H1 (cell line): Measurements from ENCODE around the gene GARNL3. TPM values are rescaled to one million over a fixed set of nuclear protein-coding genes. Genes with fewer than 3 reads are reported as not detected.

Source experiments
- CTCF ChIA-PET: fragments of 300-600 bp; sonication (Branson Sonifier 250); formaldehyde crosslinking; loops from one replicate; lab custom pipeline; 2021; ENCODE audit not compliant: partially characterized antibody; lab: Charles Lee
- POLR2A ChIA-PET: fragments of 300-600 bp; sonication (Branson Sonifier 250); formaldehyde crosslinking; loops from one replicate; lab custom pipeline; 2021; ENCODE audit warnings: inconsistent platforms; ENCODE audit not compliant: partially characterized antibody; lab: Charles Lee
- DNase-seq, 2 experiments: peaks; one replicate each; pipeline versions ENCODE4 v3.0.0 to v3.0.0-alpha.2; 2010 to 2022; ENCODE audit warnings: low spot score in 2 of 2, low read depth in 1 of 2, mixed read lengths in 1 of 2
- FAIRE-seq: peaks from 2 replicates; lab custom pipeline; 2011; peaks lifted over from hg19 to GRCh38; lab: Jason Lieb, UNC
- H2AFZ ChIP-seq: 2 replicates; pipeline ENCODE4 v1.8.1; 2012; ENCODE audit warnings: low read length, inconsistent platforms
- H2AK5ac ChIP-seq: 2 replicates; pipeline ENCODE4 v1.6.1; 2013; ENCODE audit warnings: low read depth, low read length
- H2BK120ac ChIP-seq: replicated peaks from 2 replicates; pipeline ENCODE3; 2013; ENCODE audit warnings: low read depth, low read length, inconsistent platforms
- H2BK12ac ChIP-seq: 2 replicates; pipeline ENCODE4 v1.6.1; 2013; ENCODE audit warnings: low read depth, low read length
- H2BK15ac ChIP-seq: 2 replicates; pipeline ENCODE4 v1.6.1; 2013; ENCODE audit warnings: low read length
- H2BK20ac ChIP-seq: 2 replicates; pipeline ENCODE4 v1.6.1; 2013; ENCODE audit warnings: low read length
- H2BK5ac ChIP-seq: 2 replicates; pipeline ENCODE4 v1.6.1; 2013; ENCODE audit warnings: low read depth, low read length
- H3K14ac ChIP-seq: 2 replicates; pipeline ENCODE4 v1.6.1; 2013; ENCODE audit warnings: inconsistent platforms; ENCODE audit not compliant: insufficient read length
- H3K18ac ChIP-seq: 2 replicates; pipeline ENCODE4 v1.6.1; 2013; ENCODE audit warnings: low read length; ENCODE audit errors: extremely low read depth
- H3K23ac ChIP-seq: 2 replicates; pipeline ENCODE4 v1.6.1; 2013; ENCODE audit warnings: inconsistent platforms; ENCODE audit not compliant: insufficient read length
- H3K23me2 ChIP-seq: 2 replicates; pipeline ENCODE4 v1.6.1; 2013; ENCODE audit warnings: low read depth, low read length
- H3K27ac ChIP-seq: 2 replicates; pipeline ENCODE4 v1.6.1; 2011; ENCODE audit warnings: low read depth, low read length, inconsistent platforms
- H3K27me3 ChIP-seq, 4 experiments: replicated peaks in 1 of 4; 1 replicate in 1 of 4; 2 replicates in 3 of 4; pipeline versions ENCODE4 v1.6.1 to v1.8.1; 2011 to 2013; ENCODE audit warnings: low read length in 3 of 4, mild to moderate bottlenecking in 3 of 4, inconsistent platforms in 2 of 4, mixed read lengths in 2 of 4, moderate library complexity in 1 of 4; ENCODE audit not compliant: control insufficient read depth in 3 of 4, insufficient read depth in 3 of 4; ENCODE audit errors: extremely low read depth in 1 of 4
- H3K36me3 ChIP-seq, 4 experiments: 2 replicates each; pipeline versions ENCODE4 v1.6.1 to v1.8.1; 2011 to 2013; ENCODE audit warnings: mild to moderate bottlenecking in 4 of 4, low read length in 3 of 4, moderate library complexity in 2 of 4, control low read depth in 1 of 4, inconsistent platforms in 1 of 4; ENCODE audit not compliant: insufficient read depth in 4 of 4, control insufficient read depth in 2 of 4
- H3K4ac ChIP-seq: replicated peaks from 2 replicates; pipeline ENCODE3; 2013; ENCODE audit warnings: low read length, low read depth, mixed read lengths, inconsistent platforms; ENCODE audit not compliant: insufficient read length
- H3K4me1 ChIP-seq, 4 experiments: replicated peaks in 1 of 4; 1 replicate in 1 of 4; 2 replicates in 3 of 4; pipeline versions ENCODE4 v1.6.1 to v1.8.1; 2011 to 2013; ENCODE audit warnings: low read length in 3 of 4, inconsistent platforms in 2 of 4, mixed read lengths in 1 of 4; ENCODE audit not compliant: insufficient read depth in 4 of 4, control insufficient read depth in 3 of 4
- H3K4me2 ChIP-seq, 2 experiments: 2 replicates each; pipeline versions ENCODE4 v1.6.1 to v1.8.1; 2011 to 2013; ENCODE audit warnings: low read depth in 2 of 2, low read length in 2 of 2, control low read depth in 1 of 2, inconsistent platforms in 1 of 2, mild to moderate bottlenecking in 1 of 2; ENCODE audit not compliant: insufficient read depth in 1 of 2
- H3K4me3 ChIP-seq, 4 experiments: fragments of 200-600, 300-600 bp in 1 of 4; sonication (generic), shearing (Covaris generic), sonication (Bioruptor Twin) in 1 of 4; 2 replicates each; pipeline versions ENCODE4 v1.5.1 to v1.8.1; 2011 to 2016; ENCODE audit warnings: low read length in 4 of 4, low read depth in 3 of 4, control low read depth in 2 of 4, inconsistent platforms in 2 of 4, mild to moderate bottlenecking in 2 of 4, mixed read lengths in 1 of 4, moderate library complexity in 1 of 4; ENCODE audit not compliant: insufficient read depth in 2 of 4; ENCODE audit errors: extremely low read depth in 1 of 4
- H3K56ac ChIP-seq: replicated peaks from 2 replicates; pipeline ENCODE3; 2013; ENCODE audit warnings: low read depth, mild to moderate bottlenecking, mixed read lengths, low read length, inconsistent platforms; ENCODE audit not compliant: insufficient read length
- H3K79me1 ChIP-seq: 2 replicates; pipeline ENCODE4 v1.6.1; 2013; ENCODE audit warnings: low read depth, low read length, control low read depth
- H3K79me2 ChIP-seq, 2 experiments: 2 replicates each; pipeline versions ENCODE4 v1.6.1 to v1.8.1; 2012 to 2013; ENCODE audit warnings: low read length in 2 of 2, mild to moderate bottlenecking in 2 of 2, inconsistent platforms in 1 of 2; ENCODE audit not compliant: insufficient read depth in 2 of 2, control insufficient read depth in 1 of 2
- H3K9ac ChIP-seq, 4 experiments: replicated peaks in 1 of 4; 1 replicate in 1 of 4; 2 replicates in 3 of 4; pipeline versions ENCODE4 v1.6.1 to v1.8.1; 2011 to 2013; ENCODE audit warnings: low read depth in 3 of 4, low read length in 3 of 4, control low read depth in 2 of 4, mild to moderate bottlenecking in 2 of 4, moderate library complexity in 2 of 4, inconsistent platforms in 1 of 4; ENCODE audit errors: extremely low read depth in 1 of 4
- H3K9me3 ChIP-seq, 2 experiments: 2 replicates each; pipeline versions ENCODE4 v1.6.1 to v1.8.1; 2012 to 2013; ENCODE audit warnings: mild to moderate bottlenecking in 2 of 2, moderate library complexity in 2 of 2, control low read depth in 1 of 2, inconsistent platforms in 1 of 2, low read depth in 1 of 2, low read length in 1 of 2, mixed read lengths in 1 of 2; ENCODE audit not compliant: insufficient read depth in 2 of 2
- H4K20me1 ChIP-seq, 2 experiments: replicated peaks in 1 of 2; 2 replicates each; pipeline versions ENCODE3 to v1.8.1; 2011 to 2013; ENCODE audit warnings: inconsistent platforms in 2 of 2, low read length in 2 of 2, mild to moderate bottlenecking in 1 of 2; ENCODE audit not compliant: insufficient read depth in 2 of 2, control insufficient read depth in 1 of 2
- H4K5ac ChIP-seq: 2 replicates; pipeline ENCODE4 v1.6.1; 2013; ENCODE audit warnings: low read length, low read depth, mixed read lengths, inconsistent platforms; ENCODE audit not compliant: insufficient read length
- H4K8ac ChIP-seq: 2 replicates; pipeline ENCODE4 v1.8.0; 2013; ENCODE audit warnings: mild to moderate bottlenecking, moderate library complexity, low read length, inconsistent platforms; ENCODE audit not compliant: insufficient read depth; ENCODE audit errors: extremely low read depth
- H4K91ac ChIP-seq: replicated peaks from 2 replicates; pipeline ENCODE3; 2013; ENCODE audit warnings: low read length, mixed read lengths, inconsistent platforms; ENCODE audit not compliant: insufficient read length
- CBX5 ChIP-seq: fragments of 300-800, 300-1000 bp; sonication (generic); IDR thresholded peaks from 2 replicates; pipeline ENCODE4 v1.7.1; 2016; ENCODE audit warnings: antibody characterized with exemption, low read length, low read depth
- EGR1 ChIP-seq: IDR thresholded peaks from 2 replicates; pipeline ENCODE4 v1.6.1; 2011; ENCODE audit warnings: low read depth, low read length, borderline replicate concordance
- MAX ChIP-seq: IDR thresholded peaks from 2 replicates; pipeline ENCODE4 v1.6.1; 2012; ENCODE audit warnings: inconsistent platforms
- SIX5 ChIP-seq: IDR thresholded peaks from 2 replicates; pipeline ENCODE4 v1.6.1; 2011; ENCODE audit warnings: mild to moderate bottlenecking, low read depth, low read length
- SRF ChIP-seq: IDR thresholded peaks from 2 replicates; pipeline ENCODE4 v1.6.1; 2011; ENCODE audit warnings: mild to moderate bottlenecking, low read depth, low read length, moderate library complexity
- WGBS, 2 experiments: shearing (Covaris generic) in 1 of 2; methylation state at CpG; one replicate each; pipeline versions ENCODE4 v1.1.6 to v1.1.7; 2013 to 2015; ENCODE audit warnings: low lambda C conversion rate in 2 of 2, mixed read lengths in 2 of 2, inconsistent platforms in 1 of 2, low coverage in 1 of 2, missing lambda C conversion rate in 1 of 2; ENCODE audit not compliant: insufficient replicate concordance in 2 of 2, insufficient coverage in 1 of 2, insufficient read length in 1 of 2; ENCODE audit errors: extremely low coverage in 1 of 2, missing lambda C conversion rate in 1 of 2; 5-methylcytosine and 5-hydroxymethylcytosine counted together
- polyA plus RNA-seq, 7 experiments: library from polyadenylated mRNA; depleted of rRNA in 3 of 7; stranded (reverse) in 5 of 7; unstranded in 2 of 7; fragments of >200 nt in 5 of 7; fragments of 200-250 nt in 2 of 7; gene quantifications; 1 replicate in 5 of 7; 2 replicates in 1 of 7; 4 replicates in 1 of 7; pipeline versions ENCODE4 v1.2.1 to v1.2.3, GENCODE V29; 2011 to 2013; ENCODE audit warnings: missing spikeins in 2 of 7, mixed read lengths in 2 of 7
- total RNA-seq: library from RNA; stranded (reverse); fragmentation: NEBNext Ultra II Directional; extraction: Animal tissue kit (Norgen Biotek cat#: 25700); gene quantifications from 2 replicates; pipeline ENCODE4 v1.2.1, GENCODE V29; 2021

Gene GARNL3
- total and polyA plus RNA-seq, 2 of the 8 experiments (the other 6 are each of a cell fraction or from before 2014, with no cell fraction given), result 6.5 to 18.3 TPM

DNA sequence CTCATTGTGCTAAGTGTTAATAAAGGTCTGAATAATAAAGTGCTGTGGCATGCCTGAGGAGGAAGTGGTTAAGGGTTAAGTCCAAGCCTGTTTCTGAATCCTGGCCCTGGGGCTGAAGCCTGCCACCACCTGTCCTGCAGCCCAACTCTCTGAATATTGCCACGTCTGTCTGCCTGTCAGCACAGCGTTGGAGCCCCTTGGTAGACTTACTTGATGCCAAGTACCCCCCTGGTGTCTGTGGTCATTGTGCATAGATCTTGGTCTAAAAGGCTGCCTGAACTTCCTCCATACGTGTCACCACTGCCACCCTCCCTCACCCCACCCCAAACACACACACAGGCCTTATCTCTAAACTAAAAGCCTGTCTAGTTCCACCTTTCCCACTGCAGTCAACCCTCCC lies 97.0 kb downstream of the GARNL3 start:
- no peak overlapping the region for H2BK20ac ChIP-seq
- whole genome bisulfite sequencing, 2 experiments, result 88% methylated on average over 3 of the region's 3 CpGs; no CpG with 5 or more reads in 1 of the 2 experiments
- no peak overlapping the region for H3K18ac ChIP-seq
- peaks cover 0 to 7% (median 0%) of the 10 kb centered on the region in 4 experiments; a peak in 2 of 8 replicates for H3K36me3 ChIP-seq
- CTCF ChIA-PET, result interaction anchor here (0.6 to 2.5 kb wide), 14 partner anchors 9 to 137 kb away, joined by 3 to 33 read pairs (median 6); partner anchors contain the start of gene SLC2A8
- FAIRE-seq (no peak), DNase-seq (no peak)
- H3K4me1 ChIP-seq, result peaks cover 0 to 2% (median 0%) of the 10 kb centered on the region in 4 experiments; a peak in 2 of 7 replicates
- H3K79me1 ChIP-seq, result no peaks in the 10 kb centered on the region
- H3K56ac ChIP-seq, result no peak overlapping the region
- H2BK120ac ChIP-seq, result no peak overlapping the region
- no peak overlapping the region for H3K4me2 ChIP-seq
- H3K9ac ChIP-seq, result no peak overlapping the region
- H2BK5ac ChIP-seq, result no peak overlapping the region
- no peak overlapping the region for H4K8ac ChIP-seq
- no peak overlapping the region for H3K4ac ChIP-seq
- H4K20me1 ChIP-seq, result no peaks in the 10 kb centered on the region
- H3K4me3 ChIP-seq, result no peak overlapping the region
- no peak overlapping the region for H2AFZ ChIP-seq
- H3K23ac ChIP-seq, result no peak overlapping the region
- no peaks in the 10 kb centered on the region for H3K9me3 ChIP-seq
- H3K79me2 ChIP-seq, result no peaks in the 10 kb centered on the region
- POLR2A ChIA-PET, result interaction anchor here (1.9 kb wide), 1 partner anchor 90 kb away, joined by 4 read pairs; the partner anchor contains the start of genes LRSAM1 and RPL12
- no peak overlapping the region for H3K27ac ChIP-seq
- H4K5ac ChIP-seq, result no peak overlapping the region
- no peaks in the 10 kb centered on the region for H3K27me3 ChIP-seq
- H4K91ac ChIP-seq, result no peak overlapping the region
- no peak overlapping the region for H2AK5ac ChIP-seq
- H2BK15ac ChIP-seq, result no peak overlapping the region
- H2BK12ac ChIP-seq, result no peak overlapping the region
- H3K23me2 ChIP-seq, result no peaks in the 10 kb centered on the region
- no peak overlapping the region for H3K14ac ChIP-seq
- TF ChIP-seq EGR1, result no peak
- no peak for TF ChIP-seq MAX
- TF ChIP-seq SIX5, result no peak
- no peak for TF ChIP-seq SRF
- no peak for TF ChIP-seq CBX5
